H1 (cell line): ENCODE data around the gene NRXN3. TPM values are rescaled to one million over a fixed set of nuclear protein-coding genes. Genes with fewer than 3 reads are reported as not detected.

ENCODE experiments used
- CTBP2 ChIP-seq: IDR thresholded peaks from 2 replicates; pipeline ENCODE4 v1.7.0; 2011; ENCODE audit warnings: borderline replicate concordance, mild to moderate bottlenecking, moderate library complexity, mixed read lengths, low read length; ENCODE audit not compliant: insufficient read depth, insufficient read length
- EGR1 ChIP-seq: IDR thresholded peaks from 2 replicates; pipeline ENCODE4 v1.6.1; 2011; ENCODE audit warnings: low read depth, low read length, borderline replicate concordance
- POLR2A ChIP-seq, 2 experiments: IDR thresholded peaks; 1 replicate in 1 of 2; 2 replicates in 1 of 2; pipeline ENCODE4 v1.6.1; 2011; ENCODE audit warnings: low read depth in 2 of 2, low read length in 2 of 2, mild to moderate bottlenecking in 2 of 2; ENCODE audit errors: control extremely low read depth in 1 of 2
- SRF ChIP-seq: IDR thresholded peaks from 2 replicates; pipeline ENCODE4 v1.6.1; 2011; ENCODE audit warnings: mild to moderate bottlenecking, low read depth, low read length, moderate library complexity
- polyA plus RNA-seq, 7 experiments: library from polyadenylated mRNA; depleted of rRNA in 3 of 7; stranded (reverse) in 5 of 7; unstranded in 2 of 7; fragments of >200 nt in 5 of 7; fragments of 200-250 nt in 2 of 7; gene quantifications; 1 replicate in 5 of 7; 2 replicates in 1 of 7; 4 replicates in 1 of 7; pipeline versions ENCODE4 v1.2.1 to v1.2.3, GENCODE V29; 2011 to 2013; ENCODE audit warnings: missing spikeins in 2 of 7, mixed read lengths in 2 of 7
- total RNA-seq: library from RNA; stranded (reverse); fragmentation: NEBNext Ultra II Directional; extraction: Animal tissue kit (Norgen Biotek cat#: 25700); gene quantifications from 2 replicates; pipeline ENCODE4 v1.2.1, GENCODE V29; 2021

The NRXN3 gene
- total and polyA plus RNA-seq, 2 of the 8 experiments (the other 6 are each of a cell fraction or from before 2014, with no cell fraction given) = 2.6 to 4.1 TPM

DNA sequence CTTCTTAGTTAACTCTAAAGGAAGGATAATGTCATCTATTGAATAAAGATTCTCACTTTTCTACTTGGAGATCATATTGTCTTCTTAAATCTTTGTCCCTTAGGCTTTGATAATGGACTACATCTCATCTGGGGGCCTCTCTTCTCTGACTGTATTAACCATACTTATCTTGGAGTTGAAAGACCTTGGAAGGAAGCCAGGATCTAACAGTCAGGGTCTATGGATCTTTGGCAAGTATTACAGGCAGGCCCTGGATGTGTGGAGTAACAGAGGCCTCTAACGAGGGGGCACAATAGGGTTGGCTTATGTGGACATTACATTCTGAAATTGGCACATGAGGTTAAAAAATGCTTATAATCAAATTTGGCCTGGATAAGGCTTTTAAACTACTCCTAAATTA lies 513.8 kb downstream of the NRXN3 start (continued):
- no peak for TF ChIP-seq CTBP2
- no peak for TF ChIP-seq POLR2A (IDR thresholded peaks at IDR 0.05; ENCODE audit: control extremely low read depth in 1 of 2, low read depth in 2 of 2, low read length in 2 of 2)
- TF ChIP-seq EGR1 = no peak
- TF ChIP-seq SRF = no peak
